Liver (tissue), 9 donors: ENCODE data around the gene SUN2. TPM values are rescaled to one million over a fixed set of nuclear protein-coding genes. Genes with fewer than 3 reads are reported as not detected.

ENCODE experiments used
- DNase-seq: peaks from one replicate; pipeline ENCODE4 v3.0.0-alpha.2; 2017; ENCODE audit warnings: low spot score
- H3K27ac ChIP-seq, 2 donors: one replicate each; pipeline ENCODE4 v1.7.0; 2013; ENCODE audit warnings: inconsistent platforms in 2 of 2, low read length in 2 of 2, control low read depth in 1 of 2, low read depth in 1 of 2, mild to moderate bottlenecking in 1 of 2
- H3K27me3 ChIP-seq, 4 donors: one replicate each; pipeline versions ENCODE4 v1.6.1 to v1.7.0; 2013; ENCODE audit warnings: low read length in 3 of 4, inconsistent platforms in 1 of 4, mild to moderate bottlenecking in 1 of 4, moderate library complexity in 1 of 4; ENCODE audit not compliant: control insufficient read depth in 4 of 4, insufficient read depth in 4 of 4
- H3K36me3 ChIP-seq, 4 donors: one replicate each; pipeline versions ENCODE4 v1.6.1 to v1.7.0; 2013; ENCODE audit warnings: low read length in 3 of 4, mild to moderate bottlenecking in 3 of 4, low read depth in 1 of 4, moderate library complexity in 1 of 4; ENCODE audit not compliant: control insufficient read depth in 4 of 4, insufficient read depth in 3 of 4
- H3K4me1 ChIP-seq, 4 donors: one replicate each; pipeline versions ENCODE4 v1.6.1 to v1.7.0; 2013; ENCODE audit warnings: low read length in 3 of 4, mild to moderate bottlenecking in 3 of 4, moderate library complexity in 1 of 4; ENCODE audit not compliant: control insufficient read depth in 4 of 4, insufficient read depth in 4 of 4
- H3K4me3 ChIP-seq, 3 donors: one replicate each; pipeline versions ENCODE4 v1.6.1 to v1.7.0; 2013; ENCODE audit warnings: low read length in 3 of 3, control low read depth in 1 of 3, low read depth in 1 of 3, mild to moderate bottlenecking in 1 of 3
- H3K9ac ChIP-seq, 2 donors: one replicate each; pipeline ENCODE4 v1.7.0; 2013; ENCODE audit warnings: low read length in 2 of 2, mild to moderate bottlenecking in 2 of 2, moderate library complexity in 2 of 2, control low read depth in 1 of 2, low read depth in 1 of 2
- H3K9me3 ChIP-seq, 4 donors: one replicate each; pipeline versions ENCODE4 v1.6.1 to v1.7.0; 2013; ENCODE audit warnings: low read length in 3 of 4; ENCODE audit not compliant: control insufficient read depth in 4 of 4
- EGR1 ChIP-seq, 2 donors: IDR thresholded peaks; 2 replicates each; pipeline ENCODE4 v1.6.1; 2016 to 2018; ENCODE audit warnings: antibody characterized with exemption in 2 of 2, low read depth in 2 of 2
- FOXA1 ChIP-seq: IDR thresholded peaks from 2 replicates; pipeline ENCODE4 v1.6.1; 2016; ENCODE audit warnings: antibody characterized with exemption
- FOXA2 ChIP-seq: IDR thresholded peaks from 2 replicates; pipeline ENCODE4 v1.6.1; 2016; ENCODE audit warnings: antibody characterized with exemption
- GABPA ChIP-seq, 2 donors: IDR thresholded peaks in 1 of 2; conservative IDR thresholded peaks in 1 of 2; 2 replicates each; pipeline ENCODE4 v1.6.1; 2016; ENCODE audit warnings: antibody characterized with exemption in 2 of 2, mild to moderate bottlenecking in 1 of 2, moderate library complexity in 1 of 2
- HNF4A ChIP-seq, 2 donors: conservative IDR thresholded peaks; 2 replicates each; pipeline ENCODE4 v1.6.1; 2016; ENCODE audit warnings: antibody characterized with exemption in 2 of 2, mild to moderate bottlenecking in 2 of 2
- HNF4G ChIP-seq: IDR thresholded peaks from 2 replicates; pipeline ENCODE4 v1.6.1; 2016; ENCODE audit warnings: antibody characterized with exemption
- JUND ChIP-seq, 2 donors: IDR thresholded peaks; 2 replicates each; pipeline ENCODE4 v1.6.1; 2016; ENCODE audit warnings: antibody characterized with exemption in 2 of 2
- RAD21 ChIP-seq, 2 donors: IDR thresholded peaks; 2 replicates each; pipeline ENCODE4 v1.6.1; 2016; ENCODE audit warnings: antibody characterized with exemption in 2 of 2, mild to moderate bottlenecking in 2 of 2
- RXRA ChIP-seq, 2 donors: IDR thresholded peaks; 2 replicates each; pipeline ENCODE4 v1.6.1; 2017 to 2018; ENCODE audit warnings: antibody characterized with exemption in 2 of 2, mild to moderate bottlenecking in 1 of 2
- SP1 ChIP-seq: IDR thresholded peaks from 2 replicates; pipeline ENCODE4 v1.6.1; 2018; ENCODE audit warnings: antibody characterized with exemption, mild to moderate bottlenecking
- TAF1 ChIP-seq: conservative IDR thresholded peaks from 2 replicates; pipeline ENCODE4 v1.6.1; 2016; ENCODE audit warnings: antibody characterized with exemption, mild to moderate bottlenecking
- YY1 ChIP-seq: IDR thresholded peaks from 2 replicates; pipeline ENCODE4 v1.6.1; 2016; ENCODE audit warnings: antibody characterized with exemption, mild to moderate bottlenecking
- ZBTB33 ChIP-seq: IDR thresholded peaks from 2 replicates; pipeline ENCODE4 v1.6.1; 2016; ENCODE audit warnings: antibody characterized with exemption
- WGBS: extraction: QIAGEN DNeasy Blood & Tissue Kit; methylation state at CpG from one replicate; pipeline ENCODE4 v1.1.7; 2013; 5-methylcytosine and 5-hydroxymethylcytosine counted together
- polyA plus RNA-seq, 2 donors: library from polyadenylated mRNA; stranded (reverse) in 1 of 2; unstranded in 1 of 2; fragments of 200-250 nt in 1 of 2; fragments of >200 nt in 1 of 2; fragmentation: Nextera tagmentation in 1 of 2; extraction: Ambion mirVana in 1 of 2; gene quantifications; one replicate each; pipeline versions ENCODE4 v1.2.1 to v1.2.3, GENCODE V29; 2013 to 2015
- total RNA-seq, 2 donors: library from RNA; depleted of rRNA; stranded (reverse); fragments of >200 nt; gene quantifications; one replicate each; pipeline ENCODE4 v1.2.3, GENCODE V29; 2014
- TF ChIP-seq, protein P1 (sequence below): IDR thresholded peaks from 2 replicates; pipeline ENCODE4 v1.6.1; 2016; ENCODE audit warnings: antibody characterized with exemption
- donor health status: healthy.
- donor health status: healthy.
- donor health status: healthy.
- donor health status: healthy.
- donor health status: healthy.

SUN2 gene
- total and polyA plus RNA-seq, 4 donors: 13.1 to 170 (median 81.5) TPM

GRCh38 chr22:38739300-38740055, 16.3 kb downstream of the SUN2 start (continued):
- TF ChIP-seq ZBTB33 (no peak), FOXA2 (no peak), JUND (IDR thresholded peaks at IDR 0.05) (no peak), TAF1 (no peak), EGR1 (IDR thresholded peaks at IDR 0.05; ENCODE audit: low read depth in 2 of 2) (no peak), HNF4G (no peak), HNF4A (conservative IDR thresholded peaks at IDR 0.05) (no peak), YY1 (no peak), RXRA (IDR thresholded peaks at IDR 0.05) (no peak), SP1 (no peak)
- TF ChIP-seq, protein P1, sequence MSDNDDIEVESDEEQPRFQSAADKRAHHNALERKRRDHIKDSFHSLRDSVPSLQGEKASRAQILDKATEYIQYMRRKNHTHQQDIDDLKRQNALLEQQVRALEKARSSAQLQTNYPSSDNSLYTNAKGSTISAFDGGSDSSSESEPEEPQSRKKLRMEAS: no peak

- Histone ChIP-seq H3K9me3 (no peaks in the 10 kb centered on the region), H3K9ac (no peak overlapping the region), H3K36me3 (peaks cover 50 to 83% (median 66%) of the 10 kb centered on the region in 4 donors), H3K27ac (no peak overlapping the region), H3K27me3 (no peaks in the 10 kb centered on the region), H3K4me1 (peaks cover 11 to 41% (median 30%) of the 10 kb centered on the region in 4 donors), H3K4me3 (no peak overlapping the region)
- no peak for DNase-seq
- WGBS: 95% methylated on average over 18 of the region's 18 CpGs
- TF ChIP-seq FOXA2 (no peak), EGR1 (IDR thresholded peaks at IDR 0.05; ENCODE audit: low read depth in 2 of 2) (no peak), FOXA1 (no peak), HNF4A (conservative IDR thresholded peaks at IDR 0.05) (no peak)
- TF ChIP-seq, protein P1: no peak
These were observed 17.2 kb downstream of the SUN2 start for GRCh38 chr22:38738475-38739070.

DNA sequence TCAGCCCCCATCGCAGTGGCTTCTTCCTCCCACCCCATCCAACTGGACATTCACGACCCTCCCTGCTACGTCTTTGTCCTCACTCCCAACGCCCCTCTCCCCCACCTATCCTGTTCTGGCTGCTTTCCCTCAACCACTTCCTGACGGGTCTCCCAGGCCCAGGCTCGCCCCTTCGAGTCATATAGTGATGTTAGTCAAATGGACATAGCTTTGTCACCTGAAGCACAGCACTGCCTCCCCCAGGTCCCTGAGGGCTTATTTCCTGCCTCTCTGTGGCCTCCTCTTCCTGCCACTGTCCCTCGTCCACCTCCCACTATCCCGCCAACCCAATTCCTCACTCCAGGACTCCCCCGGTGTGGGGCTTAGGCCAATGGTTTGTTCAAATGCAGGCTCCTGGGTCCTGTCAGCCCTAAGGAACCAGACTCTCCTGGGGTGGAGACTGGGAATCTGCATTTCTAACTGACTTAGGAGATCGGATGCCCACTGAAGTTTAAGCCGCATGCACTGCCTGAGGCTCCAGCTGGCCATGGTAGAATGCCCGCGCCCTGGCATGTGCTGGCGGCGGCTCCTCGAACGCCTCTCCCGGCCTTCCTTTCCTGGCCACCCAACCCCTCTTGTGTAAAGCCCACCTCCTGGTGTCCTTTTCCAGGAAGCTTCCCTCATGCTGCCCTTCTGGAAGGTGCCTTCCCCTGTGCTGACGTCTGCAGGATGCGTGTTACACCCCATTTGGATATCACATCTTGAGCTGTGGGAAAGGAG, 18.3 kb downstream of the SUN2 start:
- H3K4me3 ChIP-seq: no peak overlapping the region
- H3K9me3 ChIP-seq: no peaks in the 10 kb centered on the region
- H3K4me1 ChIP-seq: peaks cover 21 to 51% (median 39%) of the 10 kb centered on the region in 4 donors
- no peak for DNase-seq
- WGBS: 85% methylated on average over 21 of the region's 21 CpGs
- H3K36me3 ChIP-seq: peaks cover 53 to 73% (median 58%) of the 10 kb centered on the region in 4 donors
- no peak overlapping the region for H3K9ac ChIP-seq
- no peak overlapping the region for H3K27ac ChIP-seq
- TF ChIP-seq GABPA (IDR thresholded peaks at IDR 0.05 in 1 of 2, conservative IDR thresholded peaks at IDR 0.05 in 1 of 2) (no peak), HNF4A (conservative IDR thresholded peaks at IDR 0.05) (no peak), RAD21 (IDR thresholded peaks at IDR 0.05) (no peak), FOXA2 (no peak), RXRA (IDR thresholded peaks at IDR 0.05) (no peak), ZBTB33 (no peak), SP1 (no peak)
- no peaks in the 10 kb centered on the region for H3K27me3 ChIP-seq
